KOPT-K1 (cell line): ENCODE measurements around the gene SPAG9.

ENCODE experiments used
- H3K27ac ChIP-seq: fragments of 200-600 bp; sonication (generic); 2 replicates; pipeline ENCODE4 v1.5.1; 2016; ENCODE audit warnings: antibody characterized with exemption, mild to moderate bottlenecking, low read depth, low read length; ENCODE audit not compliant: poor library complexity, severe bottlenecking
- H3K36me3 ChIP-seq: fragments of 200-600 bp; sonication (generic); 2 replicates; pipeline ENCODE4 v1.5.1; 2017; ENCODE audit warnings: antibody characterized with exemption, mild to moderate bottlenecking, low read length, moderate library complexity; ENCODE audit not compliant: insufficient read depth
- H3K9me3 ChIP-seq: fragments of 200-600 bp; sonication (generic); 2 replicates; pipeline ENCODE4 v1.5.1; 2017; ENCODE audit warnings: antibody characterized with exemption, low read length, mild to moderate bottlenecking; ENCODE audit not compliant: insufficient read depth, poor library complexity, severe bottlenecking

SPAG9 gene

GRCh38 chr17:51120739-51121619 is at the start of gene SPAG9:
Gene SPAG9, minus strand, starts transcription at chr17:51120868. Its CDS starts 212 bp downstream, at chr17:51120656.
- no peaks in the 10 kb centered on the region for H3K9me3 ChIP-seq
- no peaks in the 10 kb centered on the region for H3K36me3 ChIP-seq
- H3K27ac ChIP-seq = peak within 1 kb of the TSS; percentile 86

GRCh38 chr17:51169340-51169739 is 48.7 kb upstream of the SPAG9 start:
- H3K27ac ChIP-seq = no peak overlapping the region
- peaks cover 66% of the 10 kb centered on the region for H3K36me3 ChIP-seq
- H3K9me3 ChIP-seq = no peaks in the 10 kb centered on the region

- Histone ChIP-seq H3K36me3 (peaks cover 61% of the 10 kb centered on the region), H3K9me3 (no peaks in the 10 kb centered on the region), H3K27ac (peak overlapping the region; percentile 92)
These were observed 46.6 kb upstream of the SPAG9 start for GRCh38 chr17:51166987-51167931.

- Histone ChIP-seq H3K9me3 (no peaks in the 10 kb centered on the region), H3K36me3 (peaks cover 61% of the 10 kb centered on the region), H3K27ac (peak within 1 kb of the TSS; percentile 92)
These were observed 45.7 kb upstream of the SPAG9 start, which contains the start of gene NME2 for GRCh38 chr17:51166198-51166986. Gene NME2, plus strand, starts transcription at chr17:51166411. Its CDS starts 420 bp downstream, at chr17:51166831.

- H3K27ac ChIP-seq = peak overlapping the region; percentile 92
- H3K9me3 ChIP-seq = no peaks in the 10 kb centered on the region
- peaks cover 61% of the 10 kb centered on the region for H3K36me3 ChIP-seq
These were observed 45.1 kb upstream of the SPAG9 start for GRCh38 chr17:51165680-51166197.

GRCh38 chr17:51164911-51165679 is 44.4 kb upstream of the SPAG9 start:
- Histone ChIP-seq H3K36me3 (peaks cover 61% of the 10 kb centered on the region), H3K27ac (no peak overlapping the region), H3K9me3 (no peaks in the 10 kb centered on the region)

GRCh38 chr17:51161541-51161940 is 40.9 kb upstream of the SPAG9 start:
- no peaks in the 10 kb centered on the region for H3K9me3 ChIP-seq
- no peak overlapping the region for H3K27ac ChIP-seq
- peaks cover 71% of the 10 kb centered on the region for H3K36me3 ChIP-seq

GRCh38 chr17:51159604-51160003 is 38.9 kb upstream of the SPAG9 start:
- Histone ChIP-seq H3K27ac (no peak overlapping the region), H3K36me3 (peaks cover 83% of the 10 kb centered on the region), H3K9me3 (no peaks in the 10 kb centered on the region)

GRCh38 chr17:51155416-51155815 is 34.7 kb upstream of the SPAG9 start:
- Histone ChIP-seq H3K36me3 (peaks cover 51% of the 10 kb centered on the region), H3K9me3 (no peaks in the 10 kb centered on the region), H3K27ac (no peak overlapping the region)

- Histone ChIP-seq H3K36me3 (peaks cover 39% of the 10 kb centered on the region), H3K27ac (peak overlapping the region; percentile 73)
These were observed 33.5 kb upstream of the SPAG9 start for GRCh38 chr17:51154176-51154575.

GRCh38 chr17:51153210-51154072 is 32.8 kb upstream of the SPAG9 start, which contains the start of gene NME1:
Gene NME1, plus strand, starts transcription at chr17:51153559. Its CDS starts 2,096 bp downstream, at chr17:51155655.
- Histone ChIP-seq H3K9me3 (no peaks in the 10 kb centered on the region), H3K27ac (peak within 1 kb of the TSS; percentile 73), H3K36me3 (peaks cover 32% of the 10 kb centered on the region)

More at GRCh38 chr17:51154176-51154575, 33.5 kb upstream of the SPAG9 start:
- H3K9me3 ChIP-seq = no peaks in the 10 kb centered on the region

- H3K27ac ChIP-seq = peak overlapping the region; percentile 73
- no peaks in the 10 kb centered on the region for H3K9me3 ChIP-seq
These were observed 32.1 kb upstream of the SPAG9 start for GRCh38 chr17:51152766-51153209.

GRCh38 chr17:51150932-51151331 is 30.3 kb upstream of the SPAG9 start:
- Histone ChIP-seq H3K36me3 (peaks cover 7% of the 10 kb centered on the region), H3K27ac (no peak overlapping the region)

More at GRCh38 chr17:51152766-51153209, 32.1 kb upstream of the SPAG9 start:
- H3K36me3 ChIP-seq = peaks cover 25% of the 10 kb centered on the region

More at GRCh38 chr17:51150932-51151331, 30.3 kb upstream of the SPAG9 start:
- H3K9me3 ChIP-seq = no peaks in the 10 kb centered on the region
